ENCODE data around the gene DUOXA1.
"Not testable (repeated sequence)": the region's sequence is repeated elsewhere in the genome, so short reads cannot be mapped to it uniquely, and the experiment has no call there.

DUOXA1 gene

DNA sequence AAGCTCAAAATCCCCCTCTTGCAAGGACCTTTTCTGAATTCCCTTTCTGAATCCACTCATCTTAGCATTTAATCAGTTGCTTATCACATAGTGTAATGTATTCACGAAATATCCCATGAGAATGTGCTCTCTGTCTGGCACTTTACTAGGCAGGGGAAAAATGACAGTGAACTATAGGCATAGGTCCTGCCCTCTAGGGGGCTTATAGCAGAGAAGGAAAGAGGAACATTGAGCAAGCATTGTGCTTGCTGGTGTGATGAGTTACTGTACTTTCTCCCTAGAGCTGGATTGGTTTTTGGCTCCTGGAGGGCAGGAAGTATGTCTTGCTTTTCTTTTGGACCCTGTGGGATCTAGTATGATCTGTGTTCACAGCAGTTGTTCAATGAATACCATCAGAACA, 42.2 kb downstream of the DUOXA1 start:
- no peak for DNase-seq

GRCh38 chr15:45084163-45084562, 45.5 kb downstream of the DUOXA1 start:
- no peak for DNase-seq

- no peak for DNase-seq
Observed at GRCh38 chr15:45083223-45083622, 46.5 kb downstream of the DUOXA1 start.

GRCh38 chr15:45082412-45082811, 47.3 kb downstream of the DUOXA1 start:
- DNase-seq = not testable (repeated sequence)

DNA sequence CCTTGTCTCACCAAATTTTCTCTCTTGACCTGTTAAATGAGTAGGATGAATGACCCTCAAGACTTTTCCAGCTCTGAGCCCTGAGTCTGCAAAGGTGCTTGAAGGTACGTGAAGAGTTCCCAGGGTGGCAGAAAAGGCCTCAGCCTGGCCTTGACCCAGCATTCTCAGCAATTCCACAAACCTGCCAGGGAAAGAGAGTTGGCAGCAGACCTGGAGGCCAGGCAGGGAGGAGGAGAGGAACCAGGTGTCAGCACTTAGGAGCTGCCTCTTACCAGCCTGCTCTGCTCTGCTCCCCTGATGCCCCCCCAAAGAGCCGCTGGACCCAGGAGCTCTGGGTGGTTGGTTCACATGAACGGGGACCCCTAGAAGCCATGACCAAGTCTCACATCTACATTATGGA, 49.1 kb downstream of the DUOXA1 start:
- DNase-seq = not testable (repeated sequence)

- not testable (repeated sequence) for DNase-seq
Observed at GRCh38 chr15:45079628-45080246, 49.9 kb downstream of the DUOXA1 start.

DNA sequence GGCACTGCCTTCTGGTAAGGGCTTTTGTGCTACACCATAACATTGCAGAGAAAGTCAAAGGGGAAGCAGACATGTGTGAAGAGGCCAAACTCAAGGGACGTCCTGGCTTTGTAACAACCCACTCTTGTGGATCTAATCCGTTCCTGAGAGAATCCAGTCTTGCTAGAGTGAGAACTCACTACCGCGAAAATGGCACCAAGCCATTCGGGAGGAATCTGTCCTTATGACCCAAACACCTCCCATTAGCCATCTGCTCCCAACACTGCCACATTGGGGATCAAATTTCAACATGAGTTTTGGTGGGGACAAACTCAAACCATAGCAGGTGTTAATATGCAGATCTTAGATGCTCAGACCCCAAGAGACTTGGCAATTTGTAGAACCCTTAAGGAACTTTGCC, 50.5 kb downstream of the DUOXA1 start:
- peak; percentile 86 for DNase-seq

GRCh38 chr15:45077391-45077790, 52.3 kb downstream of the DUOXA1 start:
- DNase-seq = not testable (repeated sequence)

DNA sequence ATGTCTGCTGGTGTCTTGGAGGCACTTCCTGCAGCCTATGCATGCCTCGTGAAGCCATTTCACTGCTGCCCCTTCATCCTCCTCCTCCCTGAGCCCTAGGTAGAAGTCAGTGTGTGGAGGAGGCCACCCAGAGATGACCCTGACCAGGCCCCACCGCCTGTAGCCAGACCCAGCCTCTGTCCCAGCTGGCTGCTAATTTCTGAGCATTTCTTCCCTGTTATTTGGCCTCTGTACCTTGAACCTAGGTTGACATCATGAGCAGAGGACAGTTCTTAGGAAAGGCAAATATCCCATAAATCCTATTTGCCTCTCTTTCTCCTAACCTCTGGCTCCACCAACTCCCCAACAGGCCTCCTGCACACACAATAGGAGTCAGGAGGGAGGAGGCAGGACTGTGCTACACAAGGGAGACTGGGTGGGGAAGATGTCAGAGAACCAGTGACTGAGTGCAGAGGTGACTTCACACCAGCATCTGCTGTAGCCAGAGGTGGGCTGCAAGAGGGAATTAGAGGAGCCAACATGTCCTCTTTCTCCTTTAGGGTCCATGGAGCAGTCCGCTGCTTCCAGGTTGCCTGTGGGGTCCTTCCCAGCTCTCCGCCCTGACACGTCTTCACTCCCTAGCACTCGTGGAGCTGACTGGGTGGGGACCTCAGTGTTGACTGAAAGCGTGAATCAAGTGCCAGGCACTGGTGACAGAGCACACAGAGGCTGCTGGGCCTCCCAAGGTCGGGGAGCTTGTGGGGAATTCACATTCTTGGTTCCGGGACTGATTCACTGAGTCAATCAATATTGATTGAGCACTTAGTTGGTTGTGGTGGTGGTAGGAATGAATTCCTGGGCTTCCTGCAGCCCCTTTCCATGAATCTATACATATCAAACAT, 54.0 kb downstream of the DUOXA1 start:
- not testable (repeated sequence) for DNase-seq

DNA sequence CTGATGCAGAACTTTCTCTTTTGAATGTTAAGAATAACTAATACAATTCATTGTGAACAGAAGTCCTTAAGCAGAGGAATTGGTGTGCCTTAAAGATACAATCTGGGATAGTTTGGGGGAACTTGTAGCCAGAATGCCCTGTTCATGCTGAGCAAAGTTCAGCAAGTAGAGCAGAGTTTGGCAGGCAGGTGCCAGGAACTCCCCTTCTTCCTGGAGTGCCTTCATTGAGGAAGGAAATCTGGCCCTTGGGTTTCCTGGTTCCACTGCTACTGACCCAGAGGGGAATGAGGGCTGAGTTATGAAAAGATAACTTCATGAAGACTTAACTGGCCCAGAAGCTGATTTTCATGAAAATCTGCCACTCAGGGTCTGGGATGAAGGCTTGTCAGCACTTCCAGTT, 56.1 kb downstream of the DUOXA1 start:
- not testable (repeated sequence) for DNase-seq

DNA sequence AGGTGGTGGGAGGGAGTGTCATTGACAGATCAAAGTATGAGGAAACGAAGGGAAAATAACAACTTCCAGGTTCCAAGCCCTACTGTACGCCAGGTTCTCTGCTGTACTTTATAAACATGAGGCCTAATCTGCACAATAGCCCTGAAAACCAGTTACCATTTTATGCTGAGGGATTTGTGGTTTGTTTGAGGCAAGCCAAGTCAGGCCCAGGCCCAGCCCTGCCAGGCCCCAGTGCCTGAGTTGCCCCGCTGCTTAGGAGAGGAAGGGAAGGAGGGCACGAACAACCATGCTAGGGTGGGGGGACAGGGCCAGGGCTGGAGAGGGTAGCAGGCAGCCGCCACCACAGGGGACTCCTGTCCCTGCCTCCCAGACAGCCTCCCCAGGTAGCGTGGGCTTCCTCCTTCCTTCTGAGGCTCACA, 59.7 kb downstream of the DUOXA1 start:
- DNase-seq = not testable (repeated sequence)
